22Rv1 (cell line): Measurements from ENCODE around the gene SLC24A4.

Experiments
- ZFX ChIP-seq: fragments of 450-650 bp; IDR thresholded peaks from 2 replicates; pipeline ENCODE4 v1.6.1; 2017; ENCODE audit warnings: antibody characterized with exemption, borderline replicate concordance
- TF ChIP-seq, protein P1 (sequence below): fragments of 450-650 bp; IDR thresholded peaks from 2 replicates; pipeline ENCODE4 v1.5.1; 2017; ENCODE audit warnings: mild to moderate bottlenecking

DNA sequence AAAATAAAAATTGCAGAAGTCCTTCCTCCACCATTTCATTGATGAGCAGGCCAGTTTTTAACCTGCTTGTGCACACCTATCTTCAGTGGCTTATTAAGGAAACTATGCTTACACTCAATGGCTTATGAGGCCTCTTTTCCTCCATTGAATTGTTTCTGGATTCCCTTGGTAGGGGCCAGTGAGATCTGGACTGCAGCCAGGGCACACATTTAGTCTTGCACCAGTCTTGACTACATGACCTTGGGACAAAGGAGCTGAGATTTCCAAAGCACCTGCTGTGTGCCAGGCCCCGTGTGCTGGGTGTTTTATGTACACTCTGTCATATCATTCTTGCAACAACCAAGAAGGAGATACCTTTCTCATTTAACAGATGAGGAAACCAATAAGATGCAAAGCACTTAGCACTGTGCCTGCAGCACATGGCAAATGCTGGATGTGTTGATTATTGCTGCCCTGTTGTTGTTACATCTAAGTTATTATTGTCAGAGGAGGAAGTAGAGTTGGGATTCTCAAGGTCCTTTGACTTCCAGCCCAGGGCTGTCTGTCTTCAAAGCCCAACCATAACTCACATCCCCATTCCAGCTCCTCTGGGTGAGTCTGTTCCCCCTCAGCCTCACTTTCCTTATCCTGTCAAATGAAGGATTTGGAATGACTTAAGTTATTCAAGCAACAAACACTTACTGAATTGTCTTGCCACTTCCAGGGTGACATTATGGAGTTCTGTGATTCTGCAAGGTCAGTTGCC lies 159.0 kb downstream of the SLC24A4 start:
- TF ChIP-seq, protein P1, sequence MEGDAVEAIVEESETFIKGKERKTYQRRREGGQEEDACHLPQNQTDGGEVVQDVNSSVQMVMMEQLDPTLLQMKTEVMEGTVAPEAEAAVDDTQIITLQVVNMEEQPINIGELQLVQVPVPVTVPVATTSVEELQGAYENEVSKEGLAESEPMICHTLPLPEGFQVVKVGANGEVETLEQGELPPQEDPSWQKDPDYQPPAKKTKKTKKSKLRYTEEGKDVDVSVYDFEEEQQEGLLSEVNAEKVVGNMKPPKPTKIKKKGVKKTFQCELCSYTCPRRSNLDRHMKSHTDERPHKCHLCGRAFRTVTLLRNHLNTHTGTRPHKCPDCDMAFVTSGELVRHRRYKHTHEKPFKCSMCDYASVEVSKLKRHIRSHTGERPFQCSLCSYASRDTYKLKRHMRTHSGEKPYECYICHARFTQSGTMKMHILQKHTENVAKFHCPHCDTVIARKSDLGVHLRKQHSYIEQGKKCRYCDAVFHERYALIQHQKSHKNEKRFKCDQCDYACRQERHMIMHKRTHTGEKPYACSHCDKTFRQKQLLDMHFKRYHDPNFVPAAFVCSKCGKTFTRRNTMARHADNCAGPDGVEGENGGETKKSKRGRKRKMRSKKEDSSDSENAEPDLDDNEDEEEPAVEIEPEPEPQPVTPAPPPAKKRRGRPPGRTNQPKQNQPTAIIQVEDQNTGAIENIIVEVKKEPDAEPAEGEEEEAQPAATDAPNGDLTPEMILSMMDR = no peak
- TF ChIP-seq ZFX = no peak
